SK-N-SH (cell line): ENCODE measurements around the gene ETFRF1. TPM values are rescaled to one million over a fixed set of nuclear protein-coding genes. Genes with fewer than 3 reads are reported as not detected.

Experiments
- CTCF ChIA-PET: fragments of 300-600, 350-600 bp; formaldehyde crosslinking; extraction: SDS; loops from one replicate; lab custom pipeline; 2021; lab: Yijun Ruan, JAX
- POLR2A ChIA-PET: fragments of 350-600 bp; sonication (Branson Sonifier 250); formaldehyde crosslinking; extraction: SDS; loops from one replicate; lab custom pipeline; 2020; ENCODE audit warnings: antibody characterized with exemption, inconsistent platforms; lab: Yijun Ruan, JAX
- DNase-seq: peaks from one replicate; pipeline ENCODE4 v3.0.0; 2012
- H2AFZ ChIP-seq: fragments of 200-600 bp; sonication (generic); 2 replicates; pipeline ENCODE4 v1.8.1; 2016; ENCODE audit warnings: antibody characterized with exemption, mild to moderate bottlenecking, low read depth
- H3F3A ChIP-seq: fragments of 200-600 bp; sonication (generic); replicated peaks from 2 replicates; pipeline ENCODE3; 2016; ENCODE audit warnings: antibody characterized with exemption, mild to moderate bottlenecking; ENCODE audit not compliant: insufficient read depth
- H3K27ac ChIP-seq, 2 experiments: fragments of 200-500 bp in 1 of 2; fragments of 200-600 bp in 1 of 2; sonication (Bioruptor generic) in 1 of 2; sonication (generic), shearing (Covaris generic) in 1 of 2; 2 replicates each; pipeline versions ENCODE4 v1.5.1 to v1.6.1; 2014 to 2016; ENCODE audit warnings: low read depth in 2 of 2, inconsistent platforms in 1 of 2, low read length in 1 of 2, mild to moderate bottlenecking in 1 of 2, mixed read lengths in 1 of 2
- H3K27me3 ChIP-seq: fragments of 200-600 bp; sonication (generic), shearing (Covaris generic); 2 replicates; pipeline ENCODE4 v1.6.1; 2016; ENCODE audit warnings: mixed run types; ENCODE audit not compliant: insufficient read depth
- H3K36me3 ChIP-seq, 2 experiments: fragments of 200-500 bp in 1 of 2; fragments of 200-600 bp in 1 of 2; sonication (Bioruptor generic) in 1 of 2; sonication (generic) in 1 of 2; replicated peaks in 1 of 2; 2 replicates each; pipeline versions ENCODE3 to v1.5.1; 2014 to 2016; ENCODE audit warnings: low read length in 1 of 2, mild to moderate bottlenecking in 1 of 2; ENCODE audit not compliant: insufficient read depth in 2 of 2, control insufficient read depth in 1 of 2
- H3K4me1 ChIP-seq, 2 experiments: fragments of 200-500 bp in 1 of 2; fragments of 200-600 bp in 1 of 2; sonication (Bioruptor generic) in 1 of 2; sonication (generic), shearing (Covaris generic) in 1 of 2; 2 replicates each; pipeline versions ENCODE4 v1.5.1 to v1.6.1; 2014 to 2016; ENCODE audit warnings: low read depth in 1 of 2, low read length in 1 of 2, mixed run types in 1 of 2; ENCODE audit not compliant: insufficient read depth in 2 of 2, control insufficient read depth in 1 of 2
- H3K4me2 ChIP-seq: fragments of 200-600 bp; sonication (generic), shearing (Covaris generic); 2 replicates; pipeline ENCODE4 v1.6.1; 2017; ENCODE audit warnings: mixed run types
- H3K4me3 ChIP-seq, 2 experiments: fragments of 200-500 bp in 1 of 2; fragments of 200-600 bp in 1 of 2; sonication (Bioruptor generic) in 1 of 2; sonication (generic), shearing (Covaris generic) in 1 of 2; 2 replicates each; pipeline versions ENCODE4 v1.5.1 to v1.8.1; 2014 to 2016; ENCODE audit warnings: low read depth in 2 of 2, inconsistent platforms in 1 of 2, low read length in 1 of 2, mild to moderate bottlenecking in 1 of 2, mixed read lengths in 1 of 2, moderate library complexity in 1 of 2
- H3K79me2 ChIP-seq: fragments of 200-600 bp; sonication (generic); 2 replicates; pipeline ENCODE4 v1.8.1; 2017; ENCODE audit warnings: mild to moderate bottlenecking; ENCODE audit not compliant: insufficient read depth
- H3K9ac ChIP-seq: fragments of 200-600 bp; sonication (generic); 2 replicates; pipeline ENCODE4 v1.6.1; 2017; ENCODE audit warnings: mixed run types
- H3K9me2 ChIP-seq: fragments of 200-600 bp; sonication (generic); 2 replicates; pipeline ENCODE4 v1.6.1; 2017; ENCODE audit warnings: mixed run types
- H3K9me3 ChIP-seq: fragments of 200-600 bp; sonication (generic); 2 replicates; pipeline ENCODE4 v1.6.1; 2017; ENCODE audit warnings: mixed run types, mild to moderate bottlenecking, moderate library complexity
- H4K20me1 ChIP-seq: fragments of 200-600 bp; sonication (generic); 2 replicates; pipeline ENCODE4 v1.6.1; 2017; ENCODE audit warnings: mild to moderate bottlenecking, mixed run types; ENCODE audit not compliant: insufficient read depth
- CHD2 ChIP-seq: fragments of 150-350 bp; IDR thresholded peaks from 2 replicates; pipeline ENCODE4 v1.6.1; 2018; ENCODE audit warnings: low read length; ENCODE audit not compliant: partially characterized antibody
- ELF1 ChIP-seq: IDR thresholded peaks from 2 replicates; pipeline ENCODE4 v1.4.0; 2012
- EZH2phosphoT487 ChIP-seq: fragments of 200-600 bp; sonication (generic); IDR thresholded peaks from 2 replicates; pipeline ENCODE4 v1.6.1; 2017; ENCODE audit warnings: low read depth, mixed run types, mild to moderate bottlenecking, antibody characterized with exemption, moderate library complexity, borderline replicate concordance
- FOSL2 ChIP-seq: IDR thresholded peaks from 2 replicates; pipeline ENCODE4 v1.4.0; 2012; ENCODE audit warnings: low read depth, mild to moderate bottlenecking, moderate library complexity, borderline replicate concordance
- FOXJ3 ChIP-seq: sonication (generic); formaldehyde crosslinking; IDR thresholded peaks from 2 replicates; pipeline ENCODE4 v1.5.1; 2020; ENCODE audit warnings: mild to moderate bottlenecking, missing genetic modification reagents
- FOXM1 ChIP-seq: IDR thresholded peaks from 2 replicates; pipeline ENCODE4 v1.4.0; 2012; ENCODE audit warnings: low read depth, mild to moderate bottlenecking
- GABPA ChIP-seq: IDR thresholded peaks from 2 replicates; pipeline ENCODE4 v1.4.0; 2012; ENCODE audit warnings: low read depth, mild to moderate bottlenecking
- GATA2 ChIP-seq: sonication (generic); formaldehyde crosslinking; IDR thresholded peaks from 2 replicates; pipeline ENCODE4 v1.5.0; 2020; ENCODE audit warnings: mild to moderate bottlenecking, missing genetic modification reagents
- JUND ChIP-seq: IDR thresholded peaks from 2 replicates; pipeline ENCODE4 v1.4.0; 2012
- MXI1 ChIP-seq: IDR thresholded peaks from 2 replicates; pipeline ENCODE4 v1.6.1; 2012; ENCODE audit warnings: mild to moderate bottlenecking, low read depth, low read length, improper control_type of control experiment
- NFIC ChIP-seq: IDR thresholded peaks from 2 replicates; pipeline ENCODE4 v1.4.0; 2012; ENCODE audit warnings: borderline replicate concordance
- RCOR1 ChIP-seq: fragments of 150-350 bp; IDR thresholded peaks from 2 replicates; pipeline ENCODE4 v1.6.1; 2017; ENCODE audit warnings: antibody characterized with exemption, low read length
- RFX5 ChIP-seq: IDR thresholded peaks from 2 replicates; pipeline ENCODE4 v1.6.1; 2012; ENCODE audit warnings: mild to moderate bottlenecking, improper control_type of control experiment, low read length
- SIN3A ChIP-seq: IDR thresholded peaks from 2 replicates; pipeline ENCODE4 v1.6.1; 2012; ENCODE audit warnings: low read depth, mild to moderate bottlenecking, low read length, moderate library complexity, borderline replicate concordance
- SMC3 ChIP-seq: IDR thresholded peaks from 2 replicates; pipeline ENCODE4 v1.6.1; 2012; ENCODE audit warnings: low read depth, low read length, improper control_type of control experiment
- USF1 ChIP-seq: IDR thresholded peaks from 2 replicates; pipeline ENCODE4 v1.4.0; 2012; ENCODE audit warnings: low read depth, borderline replicate concordance
- USF2 ChIP-seq: fragments of 150-350 bp; IDR thresholded peaks from 2 replicates; pipeline ENCODE4 v1.6.1; 2017; ENCODE audit warnings: antibody characterized with exemption, low read length, low read depth, borderline replicate concordance
- YY1 ChIP-seq: IDR thresholded peaks from 2 replicates; pipeline ENCODE4 v1.4.0; 2012; ENCODE audit warnings: low read depth, mild to moderate bottlenecking
- WGBS: methylation state at CpG from one replicate; pipeline ENCODE4 v1.1.6; 2017; ENCODE audit warnings: low lambda C conversion rate; 5-methylcytosine and 5-hydroxymethylcytosine counted together
- polyA plus RNA-seq, 3 experiments: library from polyadenylated mRNA; depleted of rRNA; stranded (reverse); fragments of >200 nt; gene quantifications; 2 replicates each; pipeline ENCODE4 v1.2.3, GENCODE V29; 2012
- TF ChIP-seq, protein P1 (sequence below): IDR thresholded peaks from 2 replicates; pipeline ENCODE4 v1.4.0; 2012; ENCODE audit warnings: low read depth, borderline replicate concordance

Gene ETFRF1
- polyA plus RNA-seq, 1 of the 3 experiments (the other 2 are of a cell fraction): 7.8 TPM

DNA sequence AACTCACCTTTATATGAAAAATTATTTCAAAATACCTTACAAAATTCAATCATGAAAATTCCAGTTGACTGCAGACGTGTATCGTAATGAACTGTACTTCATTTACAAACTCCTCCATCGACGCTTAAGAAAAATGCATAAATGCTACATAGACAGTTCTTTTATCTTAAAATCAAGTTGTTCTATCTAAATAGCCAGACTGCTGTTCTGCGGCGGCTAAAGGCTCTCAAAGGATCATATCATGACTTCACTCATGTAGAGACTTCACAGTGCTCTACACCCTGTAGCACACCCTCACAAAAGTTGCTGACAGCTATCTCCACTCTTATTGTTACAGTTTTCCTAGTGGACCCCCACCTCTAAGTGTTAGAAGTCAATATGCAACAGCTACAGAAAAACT lies 50.5 kb downstream of the ETFRF1 start:
- Histone ChIP-seq H3K4me3 (no peak overlapping the region), H3K36me3 (peaks cover 33 to 42% of the 10 kb centered on the region in 2 experiments), H3K4me2 (no peak overlapping the region), H3F3A (no peaks in the 10 kb centered on the region), H3K9me3 (no peaks in the 10 kb centered on the region), H3K4me1 (peaks cover 5 to 7% of the 10 kb centered on the region in 2 experiments; a peak in 3 of 4 replicates), H3K27ac (no peak overlapping the region; a peak in 1 of 4 replicates), H3K27me3 (no peaks in the 10 kb centered on the region), H2AFZ (no peak overlapping the region), H4K20me1 (peaks cover 29% of the 10 kb centered on the region), H3K9ac (no peak overlapping the region), H3K9me2 (no peaks in the 10 kb centered on the region), H3K79me2 (peaks cover 89% of the 10 kb centered on the region)
- 96% methylated on average over 6 of the region's 6 CpGs for WGBS
- ChIA-PET CTCF (interaction anchor here (2.7 kb wide), 1 partner anchor 142 kb away, joined by 17 read pairs; no protein-coding TSS in a partner anchor), POLR2A (no interaction called here)
- TF ChIP-seq RFX5 (no peak), CHD2 (no peak), FOXJ3 (CRISPR knock-in tag) (no peak), USF1 (no peak), SIN3A (no peak), FOXM1 (no peak), NFIC (no peak), ELF1 (no peak), SMC3 (no peak), MXI1 (no peak), GATA2 (no peak), GABPA (no peak), EZH2phosphoT487 (no peak), FOSL2 (no peak), USF2 (no peak), YY1 (no peak), RCOR1 (no peak), JUND (no peak)
- TF ChIP-seq, protein P1, sequence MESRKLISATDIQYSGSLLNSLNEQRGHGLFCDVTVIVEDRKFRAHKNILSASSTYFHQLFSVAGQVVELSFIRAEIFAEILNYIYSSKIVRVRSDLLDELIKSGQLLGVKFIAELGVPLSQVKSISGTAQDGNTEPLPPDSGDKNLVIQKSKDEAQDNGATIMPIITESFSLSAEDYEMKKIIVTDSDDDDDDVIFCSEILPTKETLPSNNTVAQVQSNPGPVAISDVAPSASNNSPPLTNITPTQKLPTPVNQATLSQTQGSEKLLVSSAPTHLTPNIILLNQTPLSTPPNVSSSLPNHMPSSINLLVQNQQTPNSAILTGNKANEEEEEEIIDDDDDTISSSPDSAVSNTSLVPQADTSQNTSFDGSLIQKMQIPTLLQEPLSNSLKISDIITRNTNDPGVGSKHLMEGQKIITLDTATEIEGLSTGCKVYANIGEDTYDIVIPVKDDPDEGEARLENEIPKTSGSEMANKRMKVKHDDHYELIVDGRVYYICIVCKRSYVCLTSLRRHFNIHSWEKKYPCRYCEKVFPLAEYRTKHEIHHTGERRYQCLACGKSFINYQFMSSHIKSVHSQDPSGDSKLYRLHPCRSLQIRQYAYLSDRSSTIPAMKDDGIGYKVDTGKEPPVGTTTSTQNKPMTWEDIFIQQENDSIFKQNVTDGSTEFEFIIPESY: no peak
- DNase-seq: no peak
